NCI-H1694 treated with DMSO at 0.1 percent for 48 hours (cell line): ENCODE results near the gene CEP44.
"Not testable (repeated sequence)": the region's sequence is repeated elsewhere in the genome, so short reads cannot be mapped to it uniquely, and the experiment has no call there.

Source experiments
- DNase-seq: peaks from one replicate; lab custom pipeline; 2025; lab: John Stamatoyannopoulos, UW

Gene CEP44

DNA sequence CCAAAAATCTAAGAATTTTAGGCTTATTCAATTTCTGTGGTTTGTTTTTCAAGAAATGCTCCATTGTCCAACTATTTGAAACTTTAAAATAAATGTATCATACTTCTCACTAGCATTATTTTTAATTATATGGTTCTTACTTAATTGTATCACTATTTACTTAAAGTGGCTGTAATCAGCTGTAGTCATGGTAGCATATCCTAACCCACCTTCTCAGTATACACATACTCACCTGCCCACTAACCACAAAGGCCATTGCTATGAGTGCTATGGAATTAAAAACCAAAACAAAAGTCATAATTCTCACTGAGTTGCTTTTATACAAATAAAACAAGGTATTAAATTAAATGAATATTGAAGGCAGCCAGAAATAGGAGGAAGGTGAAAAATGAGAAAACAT, 5.2 kb upstream of the CEP44 start:
- no peak for DNase-seq

- no peak for DNase-seq
Measured at GRCh38 chr4:174279433-174280155, 4.1 kb upstream of the CEP44 start.

DNA sequence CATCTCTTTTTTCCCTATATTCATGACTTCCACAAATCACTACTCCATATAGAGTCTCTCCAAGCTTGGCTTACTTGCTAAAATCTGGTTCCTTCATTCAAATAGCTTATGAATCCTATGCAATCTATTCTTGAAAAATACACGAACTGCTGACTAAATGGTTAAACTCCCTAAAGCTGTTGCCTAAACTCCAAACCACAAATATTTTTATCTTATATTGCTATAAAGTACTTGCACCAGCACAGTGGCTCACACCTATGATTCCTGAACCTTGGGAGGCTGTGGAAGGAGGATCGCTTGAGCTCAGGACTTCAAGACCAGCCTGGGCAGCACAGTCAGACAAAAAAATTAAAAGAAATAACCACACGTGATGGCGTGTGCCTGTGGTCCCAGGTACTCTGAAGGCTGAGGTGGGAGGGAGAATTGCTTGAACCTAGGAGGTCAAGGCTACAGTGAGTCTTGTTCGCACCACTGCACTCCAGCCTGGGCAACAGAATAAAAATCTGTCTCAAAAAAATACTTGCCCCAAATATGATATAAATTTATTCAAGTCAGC, 2.5 kb upstream of the CEP44 start:
- DNase-seq, result no peak

GRCh38 chr4:174281901-174282300, 1.8 kb upstream of the CEP44 start:
- DNase-seq, result no peak

DNA sequence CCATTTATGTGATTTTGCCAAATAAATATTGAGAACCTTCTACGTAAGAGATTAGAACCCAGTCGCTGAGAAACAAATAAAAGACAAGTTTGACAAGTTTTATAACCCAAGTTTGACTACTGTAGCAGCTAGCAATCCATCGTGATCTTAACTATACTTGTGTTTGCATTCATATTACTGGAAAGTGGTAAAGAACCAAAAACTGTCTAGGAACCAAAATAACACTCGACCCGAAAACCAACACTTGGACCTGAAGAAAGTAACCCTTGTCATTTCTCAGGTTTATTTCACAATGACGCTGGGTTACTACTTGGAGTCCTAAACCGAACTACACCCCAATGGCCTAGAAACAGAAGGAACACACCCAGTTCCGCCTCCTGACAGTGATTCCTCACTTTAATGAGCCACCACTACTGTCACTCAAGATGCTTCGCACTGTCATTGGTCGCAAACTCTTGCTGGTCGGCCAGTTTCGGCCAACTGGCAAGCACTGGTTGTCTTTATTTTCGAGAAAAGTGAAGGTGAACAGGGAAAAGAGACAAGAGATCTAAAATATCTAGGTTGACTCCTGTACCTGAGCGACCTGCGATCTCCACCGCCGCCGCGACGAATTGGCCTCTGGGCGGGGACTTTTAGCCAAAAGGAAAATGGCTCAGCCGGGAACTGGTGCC, 740 bp upstream of the CEP44 start:
- DNase-seq, result peak; percentile 83

GRCh38 chr4:174284487-174284886, 776 bp downstream of the CEP44 start:
- no peak for DNase-seq

GRCh38 chr4:174286870-174287269, 3.2 kb downstream of the CEP44 start:
- DNase-seq, result no peak

DNA sequence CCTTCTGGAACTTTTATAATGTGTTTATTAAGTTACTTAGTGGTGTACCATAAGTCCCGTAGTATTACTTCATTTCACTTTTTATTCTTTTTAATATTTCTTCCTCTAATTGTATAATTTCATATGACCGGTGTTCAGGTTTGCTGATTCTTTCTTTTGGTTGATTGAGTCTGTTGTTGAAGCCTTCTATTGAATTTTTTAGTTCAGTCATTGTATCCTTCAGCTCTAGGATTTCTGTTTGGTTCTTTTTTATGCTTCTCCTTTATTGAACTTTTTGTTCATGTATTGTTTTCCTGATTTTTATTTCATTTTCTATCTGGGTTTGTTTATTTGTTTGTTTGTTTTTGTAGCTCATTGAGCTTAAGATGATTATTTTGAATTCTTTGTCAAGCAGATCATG, 8.8 kb downstream of the CEP44 start:
- DNase-seq, result no peak

DNA sequence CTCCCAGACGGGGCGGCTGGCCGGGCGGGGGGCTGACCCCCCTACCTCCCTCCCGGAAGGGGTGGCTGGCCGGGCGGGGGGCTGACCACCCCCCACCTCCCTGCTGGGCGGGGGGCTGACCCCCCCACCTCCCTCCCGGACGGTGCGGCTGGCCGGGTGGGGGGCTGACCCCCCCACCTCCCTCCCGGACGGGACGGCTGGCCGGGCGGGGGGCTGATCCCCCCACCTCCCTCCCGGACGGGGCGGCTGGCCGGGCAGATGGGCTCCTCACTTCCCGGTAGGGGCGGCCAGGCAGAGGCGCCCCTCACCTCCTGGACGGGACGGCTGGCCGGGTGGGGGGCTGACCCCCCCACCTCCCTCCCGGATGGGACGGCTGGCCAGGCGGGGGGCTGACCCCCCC, 10.9 kb downstream of the CEP44 start:
- not testable (repeated sequence) for DNase-seq

GRCh38 chr4:174295142-174295541, 11.4 kb downstream of the CEP44 start:
- not testable (repeated sequence) for DNase-seq

GRCh38 chr4:174303687-174304086, 20.0 kb downstream of the CEP44 start:
- no peak for DNase-seq

DNA sequence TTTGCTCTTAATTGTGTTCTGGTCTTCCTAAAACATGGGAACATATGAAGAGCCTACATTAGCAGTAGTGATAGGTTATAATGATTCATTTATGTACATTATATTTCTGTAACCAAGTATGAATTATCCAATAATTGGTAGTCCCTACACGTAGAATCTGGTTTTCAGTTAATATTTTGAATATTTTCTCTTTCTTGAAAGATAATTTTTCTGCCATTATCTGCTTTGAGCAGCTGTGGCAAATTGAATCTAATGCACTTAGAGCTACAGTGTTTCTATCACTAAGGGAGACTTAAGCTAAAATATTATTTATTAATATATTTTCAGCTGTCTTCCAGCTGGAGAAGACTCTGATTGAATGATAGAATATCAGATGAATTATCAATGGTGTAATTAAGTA, 21.0 kb downstream of the CEP44 start:
- no peak for DNase-seq

DNA sequence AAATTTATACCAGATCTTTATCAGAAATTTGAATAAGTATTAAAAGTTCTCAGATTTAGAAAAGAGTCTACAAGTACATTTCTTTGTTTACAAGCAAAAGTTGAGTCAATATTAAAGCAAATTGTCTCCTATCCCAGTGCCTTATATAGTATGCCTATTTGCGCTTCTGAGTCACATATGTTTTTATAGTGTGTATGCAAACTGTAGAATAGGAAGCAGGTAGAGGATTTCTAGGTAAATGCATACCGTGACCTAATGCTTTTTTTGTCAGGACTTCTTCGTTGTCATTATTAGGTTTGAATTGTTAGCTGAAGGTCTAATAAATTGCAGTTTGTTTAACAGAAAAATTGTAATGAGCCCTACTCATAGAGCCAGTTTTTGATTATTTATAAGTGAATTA, 22.2 kb downstream of the CEP44 start:
- DNase-seq, result no peak

- DNase-seq, result no peak
Measured at GRCh38 chr4:174307694-174308093, 24.0 kb downstream of the CEP44 start.

DNA sequence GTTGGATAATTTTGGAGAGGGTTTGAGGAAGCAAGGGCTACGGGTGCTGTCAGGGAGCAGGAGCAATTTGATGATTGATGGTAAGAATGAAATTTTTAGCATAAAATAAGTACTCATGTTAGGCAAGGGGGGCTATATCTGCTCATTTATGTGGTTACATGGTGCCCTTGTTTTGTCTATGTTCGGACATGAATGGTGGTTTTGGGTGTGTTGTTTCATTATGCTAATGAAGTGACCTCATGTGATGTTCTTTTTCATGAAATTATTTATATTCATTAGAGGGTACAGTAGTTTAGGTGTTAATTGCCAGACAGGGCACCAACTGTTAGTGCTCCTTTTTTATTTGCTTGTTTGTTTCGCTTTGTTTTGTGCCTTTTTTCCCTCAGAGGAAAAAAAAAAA, 29.3 kb downstream of the CEP44 start:
- DNase-seq, result no peak

- DNase-seq, result no peak
Measured at GRCh38 chr4:174314274-174314673, 30.6 kb downstream of the CEP44 start.

DNA sequence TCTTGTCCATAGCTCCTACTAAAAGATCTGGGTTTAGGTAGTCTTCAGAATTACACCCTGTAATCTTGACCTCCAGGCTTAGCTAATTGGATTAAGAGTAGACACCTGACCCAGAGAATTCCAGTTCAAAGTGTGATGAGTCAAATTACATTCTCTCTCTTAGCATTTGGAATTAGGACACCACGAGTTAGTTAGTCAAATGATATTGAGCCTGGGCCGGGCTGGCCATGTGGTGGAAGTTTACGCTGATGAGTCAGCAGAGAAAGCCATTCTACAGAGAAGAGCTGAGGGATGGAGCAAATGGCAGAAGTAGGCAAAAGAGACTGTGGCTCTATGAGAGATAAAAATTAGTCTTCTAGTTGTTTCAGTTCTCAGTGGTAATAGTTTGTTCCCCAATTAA, 31.1 kb downstream of the CEP44 start:
- DNase-seq, result no peak

DNA sequence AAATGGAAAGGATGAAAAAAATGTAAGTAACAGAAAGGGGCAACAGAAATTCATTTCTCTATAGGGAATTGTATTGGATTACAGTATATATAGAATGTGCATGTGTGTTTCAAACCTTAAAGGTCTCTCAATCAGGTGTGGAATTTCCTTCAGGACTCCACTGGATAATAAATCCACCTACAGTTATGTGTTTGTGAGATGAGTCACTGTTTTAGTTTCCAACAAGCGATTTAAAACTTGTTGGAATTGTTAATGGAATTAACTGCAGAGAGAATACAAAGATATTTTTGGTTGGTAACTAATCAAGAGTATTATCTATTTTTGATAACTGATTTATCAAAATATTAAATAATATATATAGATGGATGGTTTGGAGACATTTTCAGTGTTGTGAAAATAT, 32.8 kb downstream of the CEP44 start:
- DNase-seq, result no peak

GRCh38 chr4:174316954-174317353, 33.2 kb downstream of the CEP44 start:
- DNase-seq, result no peak

GRCh38 chr4:174317531-174317930, 33.8 kb downstream of the CEP44 start:
- no peak for DNase-seq

DNA sequence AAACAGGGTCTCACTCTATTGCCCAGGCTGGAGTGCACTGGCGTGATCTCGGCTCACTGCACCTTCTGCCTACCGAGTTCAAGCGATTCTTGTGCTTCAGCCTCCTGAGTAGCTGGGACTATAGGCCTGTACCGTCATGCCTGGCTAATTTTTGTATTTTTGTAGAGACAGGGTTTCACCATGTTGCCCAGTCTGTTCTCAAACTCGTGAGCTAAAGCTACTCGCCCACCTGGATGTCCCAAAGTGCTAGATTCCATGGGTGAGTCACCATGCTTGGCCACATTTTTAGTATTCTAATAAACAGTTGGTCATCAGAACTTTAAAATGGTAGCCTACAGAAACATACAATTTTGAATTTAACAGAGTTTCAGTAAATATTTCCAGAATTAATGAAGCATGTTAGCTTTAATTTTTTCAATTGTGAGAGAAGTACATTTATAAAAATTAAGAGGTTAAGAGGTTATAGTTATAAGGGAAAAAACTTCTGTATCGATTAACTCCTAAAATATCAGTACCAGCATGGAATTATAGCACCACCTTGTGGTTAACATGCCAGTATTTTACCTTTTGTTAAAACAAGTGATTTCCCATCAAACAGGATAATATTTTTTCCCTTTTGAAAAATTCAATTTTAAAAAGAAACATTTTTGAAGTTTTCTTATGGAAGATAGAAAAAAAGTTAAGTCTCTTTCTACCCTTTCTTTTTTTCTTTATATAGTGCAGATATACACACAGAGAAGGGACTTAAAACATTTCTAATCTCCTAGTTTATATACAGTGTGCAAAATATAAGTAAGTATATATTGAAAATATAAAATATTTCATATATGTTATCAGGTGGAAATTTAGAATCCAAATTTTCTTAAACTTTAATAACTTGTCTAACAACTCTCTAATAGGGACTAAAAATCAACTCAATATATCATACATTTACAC, 35.4 kb downstream of the CEP44 start:
- peak; percentile 9 for DNase-seq

DNA sequence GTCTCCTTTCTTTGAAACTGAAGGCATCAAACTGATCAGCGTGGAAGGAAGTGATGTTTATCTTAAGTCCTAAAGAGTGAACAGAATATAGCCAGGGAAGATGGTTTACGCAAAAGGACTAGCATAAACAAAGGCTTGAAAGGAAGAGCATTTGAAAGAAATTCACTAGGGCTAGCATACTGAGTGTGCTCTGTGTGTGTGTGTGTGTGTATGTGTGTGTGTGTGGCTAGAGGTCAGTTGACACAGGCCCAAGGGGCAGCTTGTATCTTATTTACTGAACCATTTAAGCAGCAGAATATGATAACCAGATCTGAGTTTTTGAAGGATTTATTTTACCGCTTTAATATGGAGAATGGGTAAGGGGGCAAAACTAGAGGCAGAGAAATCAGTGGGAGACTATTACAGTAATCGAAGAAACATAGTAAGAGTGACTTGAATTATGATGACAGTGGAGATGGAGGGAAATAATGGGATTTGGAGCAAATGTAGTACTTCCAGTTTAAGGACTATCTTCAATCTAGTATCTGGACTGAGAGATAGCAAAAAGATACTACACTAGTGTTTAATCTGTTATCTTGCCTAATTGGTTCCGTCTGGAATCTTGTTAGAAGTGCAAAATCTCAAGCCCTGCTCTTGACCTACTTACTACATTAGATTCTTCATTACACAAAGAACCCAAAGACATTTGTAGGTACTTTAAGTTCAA, 36.9 kb downstream of the CEP44 start:
- DNase-seq, result no peak
